T-helper 22 cell (primary cell): ENCODE data around the gene FICD.

ENCODE experiments used
- DNase-seq: peaks from one replicate; pipeline ENCODE4 v3.0.0-alpha.2; 2020; ENCODE audit warnings: low read depth

Gene FICD

GRCh38 chr12:108567406-108568337, 52.6 kb downstream of the FICD start:
- DNase-seq = no peak

- DNase-seq = peak; percentile 56
Measured at GRCh38 chr12:108568338-108569154, 53.5 kb downstream of the FICD start.
